ENCODE results near the gene LAMA3. TPM values are rescaled to one million over a fixed set of nuclear protein-coding genes. Genes with fewer than 3 reads are reported as not detected.

Gene LAMA3
- total RNA-seq, 1 donor from 2014 or later = 126 TPM

- H3K27me3 ChIP-seq (ENCODE audit: control insufficient read depth, insufficient read depth, low read length) = no peaks in the 10 kb centered on the region
- H3K36me3 ChIP-seq (ENCODE audit: control insufficient read depth, insufficient read depth, low read length) = no peaks in the 10 kb centered on the region
- DNase-seq (ENCODE audit: low read depth) = no peak
- H3K4me3 ChIP-seq (ENCODE audit: low read depth, low read length) = no peak overlapping the region
- TF ChIP-seq, protein P1, sequence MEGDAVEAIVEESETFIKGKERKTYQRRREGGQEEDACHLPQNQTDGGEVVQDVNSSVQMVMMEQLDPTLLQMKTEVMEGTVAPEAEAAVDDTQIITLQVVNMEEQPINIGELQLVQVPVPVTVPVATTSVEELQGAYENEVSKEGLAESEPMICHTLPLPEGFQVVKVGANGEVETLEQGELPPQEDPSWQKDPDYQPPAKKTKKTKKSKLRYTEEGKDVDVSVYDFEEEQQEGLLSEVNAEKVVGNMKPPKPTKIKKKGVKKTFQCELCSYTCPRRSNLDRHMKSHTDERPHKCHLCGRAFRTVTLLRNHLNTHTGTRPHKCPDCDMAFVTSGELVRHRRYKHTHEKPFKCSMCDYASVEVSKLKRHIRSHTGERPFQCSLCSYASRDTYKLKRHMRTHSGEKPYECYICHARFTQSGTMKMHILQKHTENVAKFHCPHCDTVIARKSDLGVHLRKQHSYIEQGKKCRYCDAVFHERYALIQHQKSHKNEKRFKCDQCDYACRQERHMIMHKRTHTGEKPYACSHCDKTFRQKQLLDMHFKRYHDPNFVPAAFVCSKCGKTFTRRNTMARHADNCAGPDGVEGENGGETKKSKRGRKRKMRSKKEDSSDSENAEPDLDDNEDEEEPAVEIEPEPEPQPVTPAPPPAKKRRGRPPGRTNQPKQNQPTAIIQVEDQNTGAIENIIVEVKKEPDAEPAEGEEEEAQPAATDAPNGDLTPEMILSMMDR (IDR thresholded peaks at IDR 0.05; ENCODE audit: insufficient read depth, low read length, poor library complexity, severe bottlenecking) = no peak
These were observed 198.2 kb downstream of the LAMA3 start for GRCh38 chr18:23887493-23887892.

- H3K36me3 ChIP-seq (ENCODE audit: control insufficient read depth, insufficient read depth, low read length) = no peaks in the 10 kb centered on the region
These were observed 199.6 kb downstream of the LAMA3 start for GRCh38 chr18:23888881-23889280.

DNA sequence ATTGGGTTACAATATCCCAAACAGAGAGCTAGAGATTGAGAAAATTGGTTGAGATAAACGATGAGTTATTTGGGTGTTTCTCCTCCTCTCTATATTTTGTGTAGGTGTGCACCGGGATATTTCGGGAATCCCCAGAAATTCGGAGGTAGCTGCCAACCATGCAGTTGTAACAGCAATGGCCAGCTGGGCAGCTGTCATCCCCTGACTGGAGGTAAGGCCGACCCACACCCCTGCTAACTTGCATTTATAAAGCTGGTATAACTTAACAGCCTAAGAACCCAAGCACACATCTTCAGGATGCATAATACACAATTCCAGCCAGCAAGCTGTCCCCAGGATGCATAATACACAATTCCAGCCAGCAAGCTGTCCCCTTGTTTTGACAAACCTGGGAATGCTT is 200.7 kb downstream of the LAMA3 start:
- TF ChIP-seq, protein P1 (IDR thresholded peaks at IDR 0.05; ENCODE audit: insufficient read depth, low read length, poor library complexity, severe bottlenecking) = no peak
- Histone ChIP-seq H3K27me3 (ENCODE audit: control insufficient read depth, insufficient read depth, low read length) (no peaks in the 10 kb centered on the region), H3K4me3 (ENCODE audit: low read depth, low read length) (no peak overlapping the region), H3K36me3 (ENCODE audit: control insufficient read depth, insufficient read depth, low read length) (no peaks in the 10 kb centered on the region)
- DNase-seq (ENCODE audit: low read depth) = no peak

More at GRCh38 chr18:23888881-23889280, 199.6 kb downstream of the LAMA3 start:
- TF ChIP-seq, protein P1 (IDR thresholded peaks at IDR 0.05; ENCODE audit: insufficient read depth, low read length, poor library complexity, severe bottlenecking) = no peak
- Histone ChIP-seq H3K27me3 (ENCODE audit: control insufficient read depth, insufficient read depth, low read length) (no peaks in the 10 kb centered on the region), H3K4me3 (ENCODE audit: low read depth, low read length) (no peak overlapping the region)
- no peak for DNase-seq (ENCODE audit: low read depth)

DNA sequence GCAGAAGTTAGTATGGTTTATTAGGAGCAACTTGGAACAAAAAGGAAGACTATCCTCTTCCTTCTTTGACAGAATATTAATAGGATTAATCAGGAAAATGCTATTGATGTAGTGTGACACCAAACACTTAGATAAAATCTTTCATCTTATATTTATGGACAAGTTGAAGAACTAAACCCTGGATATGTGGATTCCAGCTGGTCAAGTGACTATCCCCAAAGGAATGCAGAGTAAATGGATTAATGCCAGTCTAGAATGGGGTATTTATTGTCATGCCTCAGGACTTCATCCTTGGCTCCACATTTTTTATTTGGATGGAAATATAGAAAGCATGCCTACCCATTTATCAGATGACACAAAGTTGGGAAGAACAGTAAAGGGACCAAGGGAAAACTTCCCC is 201.3 kb downstream of the LAMA3 start:
- Histone ChIP-seq H3K4me3 (ENCODE audit: low read depth, low read length) (no peak overlapping the region), H3K36me3 (ENCODE audit: control insufficient read depth, insufficient read depth, low read length) (no peaks in the 10 kb centered on the region), H3K27me3 (ENCODE audit: control insufficient read depth, insufficient read depth, low read length) (no peaks in the 10 kb centered on the region)
- TF ChIP-seq, protein P1 (IDR thresholded peaks at IDR 0.05; ENCODE audit: insufficient read depth, low read length, poor library complexity, severe bottlenecking) = no peak
- no peak for DNase-seq (ENCODE audit: low read depth)

- no peaks in the 10 kb centered on the region for H3K27me3 ChIP-seq (ENCODE audit: control insufficient read depth, insufficient read depth, low read length)
- no peaks in the 10 kb centered on the region for H3K36me3 ChIP-seq (ENCODE audit: control insufficient read depth, insufficient read depth, low read length)
- TF ChIP-seq, protein P1 (IDR thresholded peaks at IDR 0.05; ENCODE audit: insufficient read depth, low read length, poor library complexity, severe bottlenecking) = no peak
- DNase-seq (ENCODE audit: low read depth) = no peak
- H3K4me3 ChIP-seq (ENCODE audit: low read depth, low read length) = no peak overlapping the region
These were observed 204.4 kb downstream of the LAMA3 start for GRCh38 chr18:23893653-23894052.

DNA sequence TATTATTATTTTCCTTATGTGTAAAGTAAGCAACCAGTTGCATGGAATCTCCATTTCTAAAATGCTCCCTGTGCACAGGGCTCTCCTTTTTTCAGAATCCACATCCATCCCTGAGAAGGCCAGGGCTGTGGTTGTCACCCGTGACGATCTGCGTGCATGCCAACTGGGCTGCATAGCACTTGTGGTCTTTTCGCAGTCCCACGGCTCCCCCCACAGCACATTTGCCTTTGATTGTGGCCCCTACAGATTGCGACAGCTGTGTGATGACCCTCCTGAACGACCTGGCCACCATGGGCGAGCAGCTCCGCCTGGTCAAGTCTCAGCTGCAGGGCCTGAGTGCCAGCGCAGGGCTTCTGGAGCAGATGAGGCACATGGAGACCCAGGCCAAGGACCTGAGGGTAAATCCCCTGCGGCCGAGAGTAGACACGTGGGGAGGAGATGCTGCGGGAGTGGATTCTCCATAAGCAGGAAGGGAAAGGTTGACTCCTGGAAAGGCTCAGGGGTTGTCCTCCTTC is 205.5 kb downstream of the LAMA3 start:
- no peak overlapping the region for H3K4me3 ChIP-seq (ENCODE audit: low read depth, low read length)
- no peaks in the 10 kb centered on the region for H3K27me3 ChIP-seq (ENCODE audit: control insufficient read depth, insufficient read depth, low read length)
- TF ChIP-seq, protein P1 (IDR thresholded peaks at IDR 0.05; ENCODE audit: insufficient read depth, low read length, poor library complexity, severe bottlenecking) = no peak
- no peaks in the 10 kb centered on the region for H3K36me3 ChIP-seq (ENCODE audit: control insufficient read depth, insufficient read depth, low read length)
- no peak for DNase-seq (ENCODE audit: low read depth)

Data from kidney epithelial cell (primary cell).